ENCODE data around the gene MSH3.

- TF ChIP-seq, protein P1, sequence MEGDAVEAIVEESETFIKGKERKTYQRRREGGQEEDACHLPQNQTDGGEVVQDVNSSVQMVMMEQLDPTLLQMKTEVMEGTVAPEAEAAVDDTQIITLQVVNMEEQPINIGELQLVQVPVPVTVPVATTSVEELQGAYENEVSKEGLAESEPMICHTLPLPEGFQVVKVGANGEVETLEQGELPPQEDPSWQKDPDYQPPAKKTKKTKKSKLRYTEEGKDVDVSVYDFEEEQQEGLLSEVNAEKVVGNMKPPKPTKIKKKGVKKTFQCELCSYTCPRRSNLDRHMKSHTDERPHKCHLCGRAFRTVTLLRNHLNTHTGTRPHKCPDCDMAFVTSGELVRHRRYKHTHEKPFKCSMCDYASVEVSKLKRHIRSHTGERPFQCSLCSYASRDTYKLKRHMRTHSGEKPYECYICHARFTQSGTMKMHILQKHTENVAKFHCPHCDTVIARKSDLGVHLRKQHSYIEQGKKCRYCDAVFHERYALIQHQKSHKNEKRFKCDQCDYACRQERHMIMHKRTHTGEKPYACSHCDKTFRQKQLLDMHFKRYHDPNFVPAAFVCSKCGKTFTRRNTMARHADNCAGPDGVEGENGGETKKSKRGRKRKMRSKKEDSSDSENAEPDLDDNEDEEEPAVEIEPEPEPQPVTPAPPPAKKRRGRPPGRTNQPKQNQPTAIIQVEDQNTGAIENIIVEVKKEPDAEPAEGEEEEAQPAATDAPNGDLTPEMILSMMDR (IDR thresholded peaks at IDR 0.05; ENCODE audit: low read length), result no peak
- TF ChIP-seq EZH2phosphoT487 (IDR thresholded peaks at IDR 0.05; ENCODE audit: low read length), result no peak
Measured at GRCh38 chr5:80644900-80645299, 9.6 kb upstream of the MSH3 start.
